IMR-90 (cell line): ENCODE measurements around the gene TPD52L2. TPM values are rescaled to one million over a fixed set of nuclear protein-coding genes. Genes with fewer than 3 reads are reported as not detected.

Experiments
- ATAC-seq: fragments of 200-7000 bp; cut with Tn5 transposase; 2 replicates; pipeline ENCODE4 v1.9.1; 2020; ENCODE audit warnings: low read depth, mild to moderate bottlenecking, moderate library complexity
- BruUV-seq: library from RNA; stranded (reverse); fragments of 400-500 nt; replicated peaks from 2 replicates; lab custom pipeline; 2021; lab: Mats Ljungman, UMichigan
- CTCF ChIA-PET: fragments of 300-600 bp; formaldehyde crosslinking; extraction: SDS; loops from one replicate; lab custom pipeline; 2021; ENCODE audit warnings: antibody characterized with exemption; lab: Yijun Ruan, JAX
- POLR2A ChIA-PET: fragments of 300-600 bp; sonication (Branson Sonifier 250); formaldehyde crosslinking; loops from one replicate; lab custom pipeline; 2022; ENCODE audit warnings: antibody characterized with exemption; ENCODE audit not compliant: unreplicated experiment; lab: Charles Lee
- DNase-seq: peaks from one replicate; pipeline ENCODE4 v3.0.0; 2013
- H2AFZ ChIP-seq: replicated peaks from 2 replicates; pipeline ENCODE3; 2013; ENCODE audit warnings: low read length, mild to moderate bottlenecking; ENCODE audit not compliant: poor library complexity
- H2AK5ac ChIP-seq: 2 replicates; pipeline ENCODE4 v1.6.1; 2013; ENCODE audit warnings: low read depth, low read length, inconsistent platforms
- H2AK9ac ChIP-seq: replicated peaks from 2 replicates; pipeline ENCODE3; 2013; ENCODE audit warnings: mild to moderate bottlenecking, low read depth, low read length, moderate library complexity; ENCODE audit not compliant: poor library complexity
- H2BK120ac ChIP-seq: 2 replicates; pipeline ENCODE4 v1.6.1; 2013; ENCODE audit warnings: low read depth, low read length, inconsistent platforms
- H2BK15ac ChIP-seq: 3 replicates; pipeline ENCODE4 v1.6.1; 2013; ENCODE audit warnings: low read depth, low read length, inconsistent platforms
- H2BK20ac ChIP-seq: 2 replicates; pipeline ENCODE4 v1.6.1; 2013; ENCODE audit warnings: low read depth, mild to moderate bottlenecking, inconsistent platforms, low read length, moderate library complexity
- H2BK5ac ChIP-seq: 2 replicates; pipeline ENCODE4 v1.6.1; 2013; ENCODE audit warnings: mild to moderate bottlenecking, low read depth, low read length, inconsistent platforms; ENCODE audit not compliant: poor library complexity, severe bottlenecking
- H3K14ac ChIP-seq: replicated peaks from 2 replicates; pipeline ENCODE4 v1.6.1; 2013; ENCODE audit warnings: low read depth, low read length, inconsistent platforms
- H3K18ac ChIP-seq: 2 replicates; pipeline ENCODE4 v1.6.1; 2013; ENCODE audit warnings: low read depth, low read length, control low read depth
- H3K23ac ChIP-seq: 2 replicates; pipeline ENCODE4 v1.6.1; 2013; ENCODE audit warnings: low read depth, low read length, inconsistent platforms
- H3K27ac ChIP-seq: 2 replicates; pipeline ENCODE4 v1.5.1; 2013; ENCODE audit warnings: mild to moderate bottlenecking, control low read depth, low read length; ENCODE audit not compliant: insufficient read depth
- H3K27me3 ChIP-seq: 2 replicates; pipeline ENCODE4 v1.6.1; 2013; ENCODE audit warnings: low read length; ENCODE audit not compliant: control insufficient read depth, insufficient read depth
- H3K36me3 ChIP-seq: 2 replicates; pipeline ENCODE4 v1.6.1; 2013; ENCODE audit warnings: low read length, mixed read lengths; ENCODE audit not compliant: control insufficient read depth, insufficient read depth
- H3K4ac ChIP-seq: 2 replicates; pipeline ENCODE4 v1.6.1; 2013; ENCODE audit warnings: low read depth, low read length, inconsistent platforms
- H3K4me1 ChIP-seq: 2 replicates; pipeline ENCODE4 v1.6.1; 2013; ENCODE audit warnings: low read length, mixed read lengths; ENCODE audit not compliant: control insufficient read depth, insufficient read depth
- H3K4me2 ChIP-seq: 2 replicates; pipeline ENCODE4 v1.6.1; 2013; ENCODE audit warnings: low read depth, mild to moderate bottlenecking, control low read depth, low read length, moderate library complexity
- H3K4me3 ChIP-seq: 2 replicates; pipeline ENCODE4 v1.5.1; 2013; ENCODE audit warnings: low read depth, mild to moderate bottlenecking, control low read depth, low read length, moderate library complexity; ENCODE audit not compliant: insufficient read depth
- H3K56ac ChIP-seq: 2 replicates; pipeline ENCODE4 v1.6.1; 2013; ENCODE audit warnings: low read length, inconsistent platforms; ENCODE audit not compliant: insufficient read depth; ENCODE audit errors: extremely low read depth
- H3K79me1 ChIP-seq, 2 experiments: 2 replicates each; pipeline ENCODE4 v1.6.1; 2013; ENCODE audit warnings: low read length in 2 of 2, inconsistent platforms in 1 of 2, low read depth in 1 of 2
- H3K9ac ChIP-seq: 2 replicates; pipeline ENCODE4 v1.6.1; 2013; ENCODE audit warnings: low read depth, low read length, control low read depth
- H3K9me1 ChIP-seq: 2 replicates; pipeline ENCODE4 v1.6.1; 2013; ENCODE audit warnings: low read length, inconsistent platforms; ENCODE audit not compliant: insufficient read depth
- H3K9me3 ChIP-seq: 2 replicates; pipeline ENCODE4 v1.6.1; 2013; ENCODE audit warnings: low read length; ENCODE audit not compliant: control insufficient read depth, insufficient read depth
- H4K20me1 ChIP-seq: 2 replicates; pipeline ENCODE4 v1.6.1; 2013; ENCODE audit warnings: low read length, inconsistent platforms; ENCODE audit not compliant: insufficient read depth
- H4K5ac ChIP-seq: 2 replicates; pipeline ENCODE4 v1.6.1; 2013; ENCODE audit warnings: mild to moderate bottlenecking, low read depth, low read length, control low read depth
- H4K8ac ChIP-seq, 2 experiments: 2 replicates each; pipeline ENCODE4 v1.6.1; 2013; ENCODE audit warnings: low read depth in 2 of 2, low read length in 2 of 2, control low read depth in 1 of 2, inconsistent platforms in 1 of 2
- H4K91ac ChIP-seq: 2 replicates; pipeline ENCODE4 v1.6.1; 2013; ENCODE audit warnings: low read depth, low read length, inconsistent platforms; ENCODE audit not compliant: insufficient read depth
- BHLHE40 ChIP-seq: fragments of 150-350 bp; IDR thresholded peaks from 2 replicates; pipeline ENCODE4 v1.6.1; 2016; ENCODE audit warnings: mild to moderate bottlenecking, low read depth, low read length
- CTCF ChIP-seq: conservative IDR thresholded peaks from 2 replicates; pipeline ENCODE4 v1.5.1; 2012; ENCODE audit warnings: mild to moderate bottlenecking, low read depth, low read length, improper control_type of control experiment
- FOS ChIP-seq: fragments of 150-350 bp; IDR thresholded peaks from 2 replicates; pipeline ENCODE4 v1.6.1; 2016; ENCODE audit warnings: low read depth, low read length
- MAFK ChIP-seq: IDR thresholded peaks from 2 replicates; pipeline ENCODE4 v1.6.1; 2012; ENCODE audit warnings: low read depth, low read length, improper control_type of control experiment
- MAZ ChIP-seq: IDR thresholded peaks from 2 replicates; pipeline ENCODE4 v1.6.1; 2012; ENCODE audit warnings: low read depth, mild to moderate bottlenecking, low read length, improper control_type of control experiment, moderate library complexity, borderline replicate concordance
- MXI1 ChIP-seq: IDR thresholded peaks from 2 replicates; pipeline ENCODE4 v1.6.1; 2012; ENCODE audit warnings: low read depth, mild to moderate bottlenecking, low read length, moderate library complexity, borderline replicate concordance
- NFE2L2 ChIP-seq: fragments of 150-350 bp; IDR thresholded peaks from 2 replicates; pipeline ENCODE4 v1.6.1; 2016; ENCODE audit warnings: low read depth, mild to moderate bottlenecking, low read length
- POLR2A ChIP-seq: IDR thresholded peaks from 2 replicates; pipeline ENCODE4 v1.6.1; 2012; ENCODE audit warnings: mild to moderate bottlenecking, low read depth, low read length
- RAD21 ChIP-seq: IDR thresholded peaks from 2 replicates; pipeline ENCODE4 v1.6.1; 2012; ENCODE audit warnings: low read length, improper control_type of control experiment
- RCOR1 ChIP-seq: IDR thresholded peaks from 2 replicates; pipeline ENCODE4 v1.6.1; 2012; ENCODE audit warnings: mild to moderate bottlenecking, low read length, improper control_type of control experiment; ENCODE audit not compliant: insufficient replicate concordance
- RFX5 ChIP-seq: IDR thresholded peaks from 2 replicates; pipeline ENCODE4 v1.8.0; 2012; ENCODE audit warnings: low read depth, mild to moderate bottlenecking, low read length, moderate library complexity
- WGBS, 2 experiments: methylation state at CpG; one replicate each; pipeline versions ENCODE4 v1.1.5 to v1.1.7; 2013; ENCODE audit warnings: missing lambda C conversion rate in 2 of 2; ENCODE audit not compliant: insufficient read length in 1 of 2; ENCODE audit errors: extremely low coverage in 2 of 2; 5-methylcytosine and 5-hydroxymethylcytosine counted together
- dilution Hi-C: fragments of 300-500 bp; cut with HindIII; formaldehyde crosslinking; loops from one replicate; pipeline ENCODE4 v1.14.3; 2018; ENCODE audit warnings: low sequenced_read_pairs; ENCODE audit not compliant: unreplicated experiment
- in situ Hi-C: fragments of 300-500 bp; cut with MboI; formaldehyde crosslinking; loops from 3 replicates; pipeline ENCODE4 v1.14.3; 2019; ENCODE audit warnings: low sequenced_read_pairs, inconsistent platforms, mixed read lengths
- intact Hi-C: fragments of 100-400 bp; cut with micrococcal nuclease; formaldehyde crosslinking; loops from 2 replicates; pipeline ENCODE4 v1.10.0; 2022
- polyA plus RNA-seq, 3 experiments: library from polyadenylated mRNA; depleted of rRNA; stranded (reverse); fragments of >200 nt; gene quantifications; 2 replicates each; pipeline ENCODE4 v1.2.3, GENCODE V29; 2012; ENCODE audit warnings: low replicate concordance in 1 of 3
- total RNA-seq: library from RNA; depleted of rRNA; stranded (reverse); fragments of >200 nt; gene quantifications from 2 replicates; pipeline ENCODE4 v1.2.3, GENCODE V29; 2012
- TF ChIP-seq, protein P1 (sequence below): fragments of 150-350 bp; IDR thresholded peaks from 2 replicates; pipeline ENCODE4 v1.6.1; 2017; ENCODE audit warnings: mild to moderate bottlenecking, antibody characterized with exemption, low read length, low read depth

Gene TPD52L2
- total and polyA plus RNA-seq, 2 of the 4 experiments (the other 2 are of a cell fraction), result 113 to 189 TPM

- no peak for TF ChIP-seq NFE2L2
These were observed 17.6 kb upstream of the TPD52L2 start (continued) for GRCh38 chr20:63847237-63848002.

DNA sequence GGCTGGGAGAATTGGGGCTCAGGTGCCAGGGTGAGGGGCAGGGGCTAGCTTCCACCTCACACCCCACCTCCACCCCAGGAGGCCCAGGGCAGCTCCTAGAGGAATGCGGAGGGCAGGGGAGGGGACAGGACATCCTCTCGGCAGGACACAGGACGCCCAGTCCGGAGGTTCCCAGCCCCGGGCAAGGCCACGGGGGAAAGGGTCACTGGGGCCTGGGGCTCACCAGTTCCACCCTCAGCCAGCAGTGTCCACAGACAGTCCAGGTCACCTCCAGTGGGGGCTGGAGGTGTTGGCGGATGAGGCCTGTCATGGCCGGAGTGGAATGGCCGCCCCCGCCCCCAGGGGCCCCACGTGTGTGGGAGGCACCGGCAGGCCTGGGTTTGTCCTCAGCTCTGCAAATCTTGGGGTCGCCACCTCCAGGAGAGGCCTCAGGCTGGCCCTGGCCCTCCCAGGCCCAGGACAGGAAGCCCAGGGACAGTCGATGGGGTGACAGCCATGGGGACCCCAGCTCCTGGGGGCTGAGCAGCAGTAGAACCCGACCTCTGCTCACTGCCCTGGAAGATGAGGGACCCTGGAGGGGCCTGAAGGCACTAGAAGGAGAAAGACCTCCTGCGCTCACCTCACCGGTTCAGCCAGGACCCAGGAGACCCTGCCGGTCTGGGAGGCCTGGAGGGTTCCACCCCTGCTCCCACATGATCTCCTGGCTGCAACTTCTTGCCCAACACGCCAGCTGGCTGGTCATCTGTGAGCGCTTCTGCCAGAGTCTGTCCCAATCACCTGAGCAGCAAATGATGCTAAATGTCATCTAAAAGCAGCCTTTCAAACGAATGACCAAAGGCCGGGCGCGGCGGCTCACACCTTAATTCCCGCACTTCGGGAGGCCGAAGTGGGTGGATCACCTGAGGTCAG lies 16.8 kb upstream of the TPD52L2 start:
- Histone ChIP-seq H3K4me3 (no peak overlapping the region), H3K4ac (no peak overlapping the region), H2AK9ac (peak overlapping the region; percentile 42), H3K27me3 (peaks cover 6% of the 10 kb centered on the region), H4K20me1 (no peaks in the 10 kb centered on the region; the same call in 1 of the 2 replicates), H4K91ac (no peak overlapping the region), H2AK5ac (no peak overlapping the region), H3K56ac (no peak overlapping the region), H2AFZ (no peak overlapping the region), H3K4me1 (peaks cover 8% of the 10 kb centered on the region), H3K79me1 (no peaks in the 10 kb centered on the region), H3K36me3 (no peaks in the 10 kb centered on the region), H3K23ac (no peak overlapping the region), H3K9me3 (no peaks in the 10 kb centered on the region), H3K14ac (no peak overlapping the region), H3K4me2 (no peak overlapping the region), H3K9me1 (0 out of 2 replicates have a peak, but pooled peaks cover 5% of the 10 kb centered on the region), H2BK20ac (no peak overlapping the region), H2BK15ac (no peak overlapping the region), H3K27ac (no peak overlapping the region), H4K8ac (no peak overlapping the region), H3K18ac (no peak overlapping the region), H2BK120ac (no peak overlapping the region), H2BK5ac (no peak overlapping the region), H4K5ac (no peak overlapping the region), H3K9ac (no peak overlapping the region)
- intact Hi-C loops, result no loop called here
- dilution Hi-C loops, result no loop called here
- in situ Hi-C loops, result no loop called here
- POLR2A ChIA-PET, result interaction anchor here (0.6 kb wide), 1 partner anchor 19 kb away, joined by 3 read pairs; no protein-coding TSS in a partner anchor
- TF ChIP-seq CTCF, result no peak
- TF ChIP-seq MAZ, result no peak
- no peak for TF ChIP-seq MXI1
- TF ChIP-seq, protein P1, sequence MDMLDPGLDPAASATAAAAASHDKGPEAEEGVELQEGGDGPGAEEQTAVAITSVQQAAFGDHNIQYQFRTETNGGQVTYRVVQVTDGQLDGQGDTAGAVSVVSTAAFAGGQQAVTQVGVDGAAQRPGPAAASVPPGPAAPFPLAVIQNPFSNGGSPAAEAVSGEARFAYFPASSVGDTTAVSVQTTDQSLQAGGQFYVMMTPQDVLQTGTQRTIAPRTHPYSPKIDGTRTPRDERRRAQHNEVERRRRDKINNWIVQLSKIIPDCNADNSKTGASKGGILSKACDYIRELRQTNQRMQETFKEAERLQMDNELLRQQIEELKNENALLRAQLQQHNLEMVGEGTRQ, result no peak
- no peak for TF ChIP-seq RFX5
- TF ChIP-seq RAD21, result no peak
- TF ChIP-seq POLR2A, result no peak
- no peak for TF ChIP-seq RCOR1
- no peak for TF ChIP-seq FOS
- TF ChIP-seq MAFK, result no peak
- no peak for TF ChIP-seq BHLHE40
- no peak for ATAC-seq
- CTCF ChIA-PET, result no interaction called here
- WGBS, 2 experiments, result 76% methylated on average over 11 of the region's 28 CpGs; no CpG with 5 or more reads in 1 of the 2 experiments
- DNase-seq, result no peak
- no TSS peak for BruUV-seq
